Right hindlimb (tissue), 1 donor: Measurements from ENCODE around the gene MRPL17.

Experiments used
- DNase-seq: peaks from one replicate; pipeline ENCODE4 v3.0.0-alpha.2; 2018

Gene MRPL17

GRCh38 chr11:6630632-6631291, 52.4 kb downstream of the MRPL17 start:
- DNase-seq: no peak
